Transverse colon (tissue), 4 donors: Measurements from ENCODE around the gene ADCY6.

Experiments
- EP300 ChIP-seq: sonication (generic); formaldehyde crosslinking; IDR thresholded peaks from one replicate; pipeline ENCODE4 v1.6.1; 2017; ENCODE audit warnings: antibody characterized with exemption, low read depth
- POLR2A ChIP-seq: fragments of 450-650 bp; IDR thresholded peaks from one replicate; pipeline ENCODE4 v1.6.1; 2016; ENCODE audit warnings: antibody characterized with exemption, mild to moderate bottlenecking, moderate library complexity
- POLR2AphosphoS5 ChIP-seq, 3 donors: sonication (generic); formaldehyde crosslinking; IDR thresholded peaks; one replicate each; pipeline ENCODE4 v1.6.1; 2016; ENCODE audit warnings: antibody characterized with exemption in 3 of 3
- TF ChIP-seq, protein P1 (sequence below), 5 experiments: fragments of 200-600 bp in 3 of 5; fragments of 450-650 bp in 2 of 5; sonication (generic) in 3 of 5; IDR thresholded peaks; 1 replicate in 2 of 5; 2 replicates in 3 of 5; pipeline ENCODE4 v1.5.1; 2016 to 2017; ENCODE audit warnings: antibody characterized with exemption in 5 of 5, inconsistent platforms in 3 of 5, mild to moderate bottlenecking in 2 of 5, moderate library complexity in 1 of 5

DNA sequence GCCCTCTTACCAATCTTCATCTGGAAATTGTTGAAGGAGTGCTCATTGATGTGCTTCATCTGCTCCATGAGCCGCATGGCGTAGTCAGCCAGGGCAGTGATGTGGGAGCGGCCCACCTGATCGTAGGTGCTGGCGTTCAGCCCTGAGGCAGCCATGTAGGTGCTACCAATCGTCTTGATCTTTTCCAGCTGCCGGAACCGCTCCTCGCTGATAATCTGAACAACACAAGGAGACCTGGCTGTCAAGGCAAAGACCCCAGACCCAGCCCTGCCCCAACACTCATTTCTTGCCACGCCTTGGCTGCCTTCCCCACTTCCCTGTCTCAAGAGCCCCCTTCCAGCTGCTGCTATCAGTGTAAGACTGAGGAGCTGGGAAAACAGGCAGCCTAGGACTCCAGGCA is 18.1 kb downstream of the ADCY6 start:
- no peak for TF ChIP-seq POLR2A
- TF ChIP-seq, protein P1, sequence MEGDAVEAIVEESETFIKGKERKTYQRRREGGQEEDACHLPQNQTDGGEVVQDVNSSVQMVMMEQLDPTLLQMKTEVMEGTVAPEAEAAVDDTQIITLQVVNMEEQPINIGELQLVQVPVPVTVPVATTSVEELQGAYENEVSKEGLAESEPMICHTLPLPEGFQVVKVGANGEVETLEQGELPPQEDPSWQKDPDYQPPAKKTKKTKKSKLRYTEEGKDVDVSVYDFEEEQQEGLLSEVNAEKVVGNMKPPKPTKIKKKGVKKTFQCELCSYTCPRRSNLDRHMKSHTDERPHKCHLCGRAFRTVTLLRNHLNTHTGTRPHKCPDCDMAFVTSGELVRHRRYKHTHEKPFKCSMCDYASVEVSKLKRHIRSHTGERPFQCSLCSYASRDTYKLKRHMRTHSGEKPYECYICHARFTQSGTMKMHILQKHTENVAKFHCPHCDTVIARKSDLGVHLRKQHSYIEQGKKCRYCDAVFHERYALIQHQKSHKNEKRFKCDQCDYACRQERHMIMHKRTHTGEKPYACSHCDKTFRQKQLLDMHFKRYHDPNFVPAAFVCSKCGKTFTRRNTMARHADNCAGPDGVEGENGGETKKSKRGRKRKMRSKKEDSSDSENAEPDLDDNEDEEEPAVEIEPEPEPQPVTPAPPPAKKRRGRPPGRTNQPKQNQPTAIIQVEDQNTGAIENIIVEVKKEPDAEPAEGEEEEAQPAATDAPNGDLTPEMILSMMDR (IDR thresholded peaks at IDR 0.05), result no peak
- TF ChIP-seq POLR2AphosphoS5 (IDR thresholded peaks at IDR 0.05), result no peak
- TF ChIP-seq EP300, result no peak
